ENCODE data around the gene ALDH8A1.
"Not testable (repeated sequence)": the region's sequence is repeated elsewhere in the genome, so short reads cannot be mapped to it uniquely, and the experiment has no call there.

Gene ALDH8A1

GRCh38 chr6:134918418-134918961 is 31.4 kb downstream of the ALDH8A1 start:
- no peak for DNase-seq (ENCODE audit: low read depth)
- no peak for TF ChIP-seq CTCF (conservative IDR thresholded peaks at IDR 0.05; ENCODE audit: low read depth, low read length)

GRCh38 chr6:134911547-134911946 is 38.4 kb downstream of the ALDH8A1 start:
- no peak for TF ChIP-seq CTCF (conservative IDR thresholded peaks at IDR 0.05; ENCODE audit: low read depth, low read length)
- no peak overlapping the region for H3K4me3 ChIP-seq (ENCODE audit: low read length)
- DNase-seq (ENCODE audit: low read depth) = no peak

More at GRCh38 chr6:134918418-134918961, 31.4 kb downstream of the ALDH8A1 start:
- no peak overlapping the region for H3K4me3 ChIP-seq (ENCODE audit: low read length)

DNA sequence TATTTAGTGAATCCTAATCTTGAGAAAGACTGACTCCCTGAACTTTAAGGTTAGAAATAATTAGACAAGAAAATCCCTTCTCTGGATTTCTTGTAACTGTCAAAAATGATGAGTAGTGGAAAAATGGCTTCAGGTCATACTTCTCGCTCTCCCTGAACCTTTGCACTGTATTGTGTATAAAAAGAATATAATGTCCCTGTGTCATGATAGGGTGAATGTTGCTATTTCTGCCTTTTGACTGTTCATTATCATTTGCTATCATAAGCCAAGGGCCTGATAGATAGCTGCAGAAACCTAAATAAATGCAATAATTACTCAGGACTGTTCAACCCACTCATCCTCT is 39.3 kb downstream of the ALDH8A1 start:
- TF ChIP-seq CTCF (conservative IDR thresholded peaks at IDR 0.05; ENCODE audit: low read depth, low read length) = no peak
- no peak for DNase-seq (ENCODE audit: low read depth)
- H3K4me3 ChIP-seq (ENCODE audit: low read length) = no peak overlapping the region

DNA sequence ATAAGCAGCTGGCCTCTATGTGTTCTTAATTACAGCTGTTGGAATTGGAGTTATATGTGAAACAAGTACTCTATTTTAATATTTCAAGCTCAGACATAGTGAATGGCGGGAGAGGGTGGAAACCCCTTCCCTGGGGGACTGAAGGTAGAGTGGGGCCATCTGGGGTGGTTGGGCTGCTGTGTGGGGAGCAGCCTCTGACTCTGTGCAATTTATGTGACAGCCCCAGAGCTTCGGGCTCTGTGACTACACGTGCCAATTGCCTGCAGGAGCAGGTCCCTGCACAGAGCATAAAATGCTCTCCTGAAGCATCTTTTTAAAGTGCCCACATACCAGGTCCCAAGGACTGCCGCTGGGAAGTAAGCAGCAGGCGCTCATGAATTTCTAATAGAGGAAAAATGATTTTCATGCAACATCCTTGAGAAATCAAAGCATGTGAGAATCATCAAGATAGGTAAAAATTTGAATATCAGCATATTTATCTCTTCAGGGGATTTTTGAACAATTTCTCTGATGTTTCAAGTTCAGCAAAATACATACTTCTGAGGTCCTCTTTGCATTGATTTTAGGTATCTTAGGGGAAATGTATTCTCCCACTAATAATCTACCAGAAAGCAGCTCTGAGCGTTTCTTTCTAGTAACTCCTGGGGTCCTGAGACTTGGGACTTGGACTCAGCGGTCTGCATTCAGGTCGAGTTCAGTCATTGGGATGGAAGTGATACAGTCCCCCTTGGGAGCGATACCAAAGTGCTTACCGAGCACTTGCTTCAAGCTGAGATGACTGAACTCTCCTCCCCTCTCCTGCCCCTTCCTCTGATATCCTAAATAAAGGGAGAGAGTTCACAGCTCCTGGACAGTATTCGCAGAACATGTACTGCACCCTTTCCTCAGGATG is 40.0 kb downstream of the ALDH8A1 start:
- H3K4me3 ChIP-seq (ENCODE audit: low read length) = no peak overlapping the region
- no peak for DNase-seq (ENCODE audit: low read depth)
- TF ChIP-seq CTCF (conservative IDR thresholded peaks at IDR 0.05; ENCODE audit: low read depth, low read length) = no peak

GRCh38 chr6:134908906-134909516 is 40.9 kb downstream of the ALDH8A1 start:
- peak; percentile 81 for DNase-seq (ENCODE audit: low read depth)
- peak overlapping the region; percentile 26 for H3K4me3 ChIP-seq (ENCODE audit: low read length)
- no peak for TF ChIP-seq CTCF (conservative IDR thresholded peaks at IDR 0.05; ENCODE audit: low read depth, low read length)

GRCh38 chr6:134904731-134905130 is 45.2 kb downstream of the ALDH8A1 start:
- not testable (repeated sequence) for DNase-seq (ENCODE audit: low read depth); H3K4me3 ChIP-seq (ENCODE audit: low read length)

DNA sequence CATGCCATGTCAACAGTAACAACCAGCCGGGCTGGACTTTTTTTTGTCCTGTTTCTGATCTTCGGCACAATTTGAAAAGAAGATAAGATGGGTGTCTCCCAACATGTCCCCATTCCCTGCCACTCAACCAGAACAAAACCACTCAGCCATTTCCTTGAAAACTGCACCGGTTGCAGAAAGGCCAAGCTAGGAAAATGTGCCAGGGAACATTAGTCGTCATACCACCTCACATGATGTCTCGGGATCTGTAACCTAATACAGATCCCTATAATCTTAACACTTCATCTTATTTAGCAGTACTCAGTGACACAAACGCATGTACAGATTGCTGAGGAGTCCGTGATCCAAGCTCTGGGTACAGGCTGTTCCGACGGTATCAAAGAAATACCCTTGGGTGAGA is 46.5 kb downstream of the ALDH8A1 start:
- no peak overlapping the region for H3K4me3 ChIP-seq (ENCODE audit: low read length)

More for the DNA sequence above, 46.5 kb downstream of the ALDH8A1 start:
- TF ChIP-seq CTCF (conservative IDR thresholded peaks at IDR 0.05; ENCODE audit: low read depth, low read length) = no peak
- DNase-seq (ENCODE audit: low read depth) = peak; percentile 93
